ENCODE results near the gene GOLGA8J. TPM values are rescaled to one million over a fixed set of nuclear protein-coding genes. Genes with fewer than 3 reads are reported as not detected.
"Not testable (repeated sequence)": the region's sequence is repeated elsewhere in the genome, so short reads cannot be mapped to it uniquely, and the experiment has no call there.

GOLGA8J gene, protein sequence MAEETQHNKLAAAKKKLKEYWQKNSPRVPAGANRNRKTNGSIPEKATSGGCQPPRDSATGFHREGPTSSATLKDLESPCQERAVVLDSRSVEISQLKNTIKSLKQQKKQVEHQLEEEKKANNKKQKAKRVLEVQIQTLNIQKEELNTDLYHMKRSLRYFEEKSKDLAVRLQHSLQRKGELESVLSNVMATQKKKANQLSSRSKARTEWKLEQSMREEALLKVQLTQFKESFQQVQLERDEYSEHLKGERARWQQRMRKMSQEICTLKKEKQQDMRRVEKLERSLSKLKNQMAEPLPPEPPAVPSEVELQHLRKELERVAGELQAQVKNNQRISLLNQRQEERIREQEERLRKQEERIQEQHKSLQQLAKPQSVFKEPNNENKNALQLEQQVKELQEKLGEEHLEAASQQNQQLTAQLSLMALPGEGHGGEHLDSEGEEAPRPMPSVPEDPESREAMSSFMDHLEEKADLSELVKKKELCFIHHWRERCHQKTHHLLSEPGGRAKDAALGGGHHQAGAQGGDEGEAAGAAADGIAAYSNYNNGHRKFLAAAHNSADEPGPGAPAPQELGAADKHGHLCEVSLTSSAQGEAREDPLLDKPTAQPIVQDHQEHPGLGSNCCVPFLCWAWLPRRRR
- not detected for total RNA-seq (2021; ENCODE audit: unreplicated experiment)
- polyA plus RNA-seq (2012), result 0.05 and 0.17 TPM in 2 replicates
- percentile 15 among the genes with signal in this experiment for Bru-seq, nascent RNA
- percentile 14 among the genes with signal in this experiment for BruChase-seq, experiment 1, labeled RNA remaining after a 6-hour chase
- BruChase-seq, experiment 2, labeled RNA remaining after a 2-hour chase, result percentile 17 among the genes with signal in this experiment
- long read RNA-seq, result 0 reads

- H3K27ac ChIP-seq (ENCODE audit: low read depth, low read length); H3K9me3 ChIP-seq (ENCODE audit: control insufficient read depth in 1 of 2, insufficient read depth in 1 of 2, low read depth in 1 of 2, low read length in 2 of 2); H3K9me2 ChIP-seq (ENCODE audit: insufficient read depth); BruUV-seq (replicated peaks); H3K27me3 ChIP-seq (ENCODE audit: insufficient read depth, low read length); DNase-seq (ENCODE audit: low read depth, low spot score); H3K9ac ChIP-seq (ENCODE audit: low read length); H3K4me3 ChIP-seq (replicated peaks in 1 of 2; ENCODE audit: low read depth in 1 of 2, low read length in 2 of 2); H4K20me1 ChIP-seq (ENCODE audit: insufficient read depth); ATAC-seq; H3K4me2 ChIP-seq (ENCODE audit: low read length); POLR2A ChIA-PET; H3K4me1 ChIP-seq (ENCODE audit: control insufficient read depth in 1 of 2, insufficient read depth in 2 of 2, low read length in 2 of 2); RAD21 ChIA-PET (ENCODE audit: low non-redundant PET in 1 of 2, low total read pairs in 2 of 2, uncharacterized antibody in 2 of 2, unreplicated experiment in 2 of 2); CTCF ChIA-PET; intact Hi-C loops (cut with micrococcal nuclease); H3K79me2 ChIP-seq (ENCODE audit: insufficient read depth, low read length); H2AFZ ChIP-seq (ENCODE audit: low read depth, low read length, poor library complexity, severe bottlenecking); H3K36me3 ChIP-seq (ENCODE audit: control insufficient read depth in 1 of 2, insufficient read depth in 2 of 2, low read length in 2 of 2): not testable (repeated sequence)
Observed at GRCh38 chr15:30082655-30083054, at the start of gene GOLGA8J. TSS of gene GOLGA8J (plus strand) at chr15:30082955. CDS start at chr15:30083053, 98 bp downstream.

DNA sequence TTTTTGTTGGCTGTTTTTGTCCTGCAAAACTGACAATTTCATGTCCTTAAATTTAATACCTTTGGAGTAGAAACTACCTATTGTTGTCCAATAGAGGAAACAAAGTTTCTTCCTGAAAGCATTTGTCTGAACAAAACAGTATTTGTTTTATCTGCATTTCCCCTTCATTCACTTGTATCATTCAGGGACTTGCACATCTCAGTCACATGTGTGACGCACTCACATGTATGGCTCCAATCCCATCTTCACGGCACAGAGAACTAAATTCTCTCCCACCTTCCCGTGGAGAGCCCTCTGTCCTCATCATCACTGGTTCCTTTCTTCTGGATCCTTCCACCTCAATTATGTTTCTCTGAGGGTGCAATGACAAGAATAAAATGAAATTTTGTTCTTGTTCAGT is 49.5 kb upstream of the GOLGA8J start:
- no TSS peak for BruUV-seq (replicated peaks)
- Histone ChIP-seq H3K4me3 (replicated peaks in 1 of 2; ENCODE audit: low read depth in 1 of 2, low read length in 2 of 2) (no peak overlapping the region), H4K20me1 (ENCODE audit: insufficient read depth) (no peaks in the 10 kb centered on the region), H2AFZ (ENCODE audit: low read depth, low read length, poor library complexity, severe bottlenecking) (no peak overlapping the region), H3K9ac (ENCODE audit: low read length) (no peak overlapping the region), H3K36me3 (ENCODE audit: control insufficient read depth in 1 of 2, insufficient read depth in 2 of 2, low read length in 2 of 2) (no peaks in the 10 kb centered on the region), H3K4me1 (ENCODE audit: control insufficient read depth in 1 of 2, insufficient read depth in 2 of 2, low read length in 2 of 2) (no peaks in the 10 kb centered on the region), H3K79me2 (ENCODE audit: insufficient read depth, low read length) (no peaks in the 10 kb centered on the region), H3K27ac (ENCODE audit: low read depth, low read length) (no peak overlapping the region), H3K27me3 (ENCODE audit: insufficient read depth, low read length) (no peaks in the 10 kb centered on the region), H3K9me2 (ENCODE audit: insufficient read depth) (no peaks in the 10 kb centered on the region), H3K4me2 (ENCODE audit: low read length) (no peak overlapping the region), H3K9me3 (ENCODE audit: control insufficient read depth in 1 of 2, insufficient read depth in 1 of 2, low read depth in 1 of 2, low read length in 2 of 2) (no peaks in the 10 kb centered on the region)
- TF ChIP-seq ELF1 (IDR thresholded peaks at IDR 0.05; ENCODE audit: borderline replicate concordance, low read depth) (no peak), FOSL1 (IDR thresholded peaks at IDR 0.05; ENCODE audit: low read depth) (no peak), CBX3 (IDR thresholded peaks at IDR 0.05; ENCODE audit: low read depth) (no peak)
- ChIA-PET CTCF (no interaction called here), POLR2A (no interaction called here), RAD21 (ENCODE audit: low non-redundant PET in 1 of 2, low total read pairs in 2 of 2, uncharacterized antibody in 2 of 2, unreplicated experiment in 2 of 2) (no interaction called here)
- DNase-seq (ENCODE audit: low read depth, low spot score), result no peak
- ATAC-seq, result no peak
- intact Hi-C loops (cut with micrococcal nuclease), result loop anchor here (5.0 kb wide), 1 partner anchor 291 kb away; no protein-coding TSS in a partner anchor

Data from HCT116 (cell line).